Measurements from ENCODE around the gene LGALS9. TPM values are rescaled to one million over a fixed set of nuclear protein-coding genes. Genes with fewer than 3 reads are reported as not detected.

The LGALS9 gene
- total RNA-seq, 1 donor from 2014 or later, result 4.6 TPM

GRCh38 chr17:27603880-27604794 lies 26.9 kb upstream of the LGALS9 start:
- no peak for DNase-seq (ENCODE audit: low spot score in 2 of 2, unreplicated experiment in 2 of 2)
- Mint-ChIP-seq H3K27me3 (ENCODE audit: low read depth) (no peaks in the 10 kb centered on the region), H3K36me3 (peaks cover 11% of the 10 kb centered on the region), H3K27ac (no peak overlapping the region), H3K9me3 (no peaks in the 10 kb centered on the region), H3K4me3 (no peak overlapping the region), H3K4me1 (peaks cover 2% of the 10 kb centered on the region)
- TF ChIP-seq, protein P1, sequence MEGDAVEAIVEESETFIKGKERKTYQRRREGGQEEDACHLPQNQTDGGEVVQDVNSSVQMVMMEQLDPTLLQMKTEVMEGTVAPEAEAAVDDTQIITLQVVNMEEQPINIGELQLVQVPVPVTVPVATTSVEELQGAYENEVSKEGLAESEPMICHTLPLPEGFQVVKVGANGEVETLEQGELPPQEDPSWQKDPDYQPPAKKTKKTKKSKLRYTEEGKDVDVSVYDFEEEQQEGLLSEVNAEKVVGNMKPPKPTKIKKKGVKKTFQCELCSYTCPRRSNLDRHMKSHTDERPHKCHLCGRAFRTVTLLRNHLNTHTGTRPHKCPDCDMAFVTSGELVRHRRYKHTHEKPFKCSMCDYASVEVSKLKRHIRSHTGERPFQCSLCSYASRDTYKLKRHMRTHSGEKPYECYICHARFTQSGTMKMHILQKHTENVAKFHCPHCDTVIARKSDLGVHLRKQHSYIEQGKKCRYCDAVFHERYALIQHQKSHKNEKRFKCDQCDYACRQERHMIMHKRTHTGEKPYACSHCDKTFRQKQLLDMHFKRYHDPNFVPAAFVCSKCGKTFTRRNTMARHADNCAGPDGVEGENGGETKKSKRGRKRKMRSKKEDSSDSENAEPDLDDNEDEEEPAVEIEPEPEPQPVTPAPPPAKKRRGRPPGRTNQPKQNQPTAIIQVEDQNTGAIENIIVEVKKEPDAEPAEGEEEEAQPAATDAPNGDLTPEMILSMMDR (IDR thresholded peaks at IDR 0.05; ENCODE audit: unreplicated experiment), result no peak

- peaks cover 11% of the 10 kb centered on the region for H3K36me3 Mint-ChIP-seq
- H3K4me1 Mint-ChIP-seq, result no peaks in the 10 kb centered on the region
- H3K27ac Mint-ChIP-seq, result no peak overlapping the region
- TF ChIP-seq, protein P1 (IDR thresholded peaks at IDR 0.05; ENCODE audit: unreplicated experiment), result no peak
- H3K4me3 Mint-ChIP-seq, result no peak overlapping the region
- no peaks in the 10 kb centered on the region for H3K27me3 Mint-ChIP-seq (ENCODE audit: low read depth)
- no peak for DNase-seq (ENCODE audit: low spot score in 2 of 2, unreplicated experiment in 2 of 2)
- H3K9me3 Mint-ChIP-seq, result no peaks in the 10 kb centered on the region
Measured at GRCh38 chr17:27605409-27605808, 25.6 kb upstream of the LGALS9 start.

GRCh38 chr17:27607521-27608091 lies 23.4 kb upstream of the LGALS9 start:
- no peaks in the 10 kb centered on the region for H3K4me1 Mint-ChIP-seq
- TF ChIP-seq, protein P1 (IDR thresholded peaks at IDR 0.05; ENCODE audit: unreplicated experiment), result no peak
- no peak overlapping the region for H3K4me3 Mint-ChIP-seq
- H3K36me3 Mint-ChIP-seq, result peaks cover 11% of the 10 kb centered on the region
- H3K27ac Mint-ChIP-seq, result no peak overlapping the region
- no peaks in the 10 kb centered on the region for H3K27me3 Mint-ChIP-seq (ENCODE audit: low read depth)
- DNase-seq (ENCODE audit: low spot score in 2 of 2, unreplicated experiment in 2 of 2), result no peak
- no peaks in the 10 kb centered on the region for H3K9me3 Mint-ChIP-seq

DNA sequence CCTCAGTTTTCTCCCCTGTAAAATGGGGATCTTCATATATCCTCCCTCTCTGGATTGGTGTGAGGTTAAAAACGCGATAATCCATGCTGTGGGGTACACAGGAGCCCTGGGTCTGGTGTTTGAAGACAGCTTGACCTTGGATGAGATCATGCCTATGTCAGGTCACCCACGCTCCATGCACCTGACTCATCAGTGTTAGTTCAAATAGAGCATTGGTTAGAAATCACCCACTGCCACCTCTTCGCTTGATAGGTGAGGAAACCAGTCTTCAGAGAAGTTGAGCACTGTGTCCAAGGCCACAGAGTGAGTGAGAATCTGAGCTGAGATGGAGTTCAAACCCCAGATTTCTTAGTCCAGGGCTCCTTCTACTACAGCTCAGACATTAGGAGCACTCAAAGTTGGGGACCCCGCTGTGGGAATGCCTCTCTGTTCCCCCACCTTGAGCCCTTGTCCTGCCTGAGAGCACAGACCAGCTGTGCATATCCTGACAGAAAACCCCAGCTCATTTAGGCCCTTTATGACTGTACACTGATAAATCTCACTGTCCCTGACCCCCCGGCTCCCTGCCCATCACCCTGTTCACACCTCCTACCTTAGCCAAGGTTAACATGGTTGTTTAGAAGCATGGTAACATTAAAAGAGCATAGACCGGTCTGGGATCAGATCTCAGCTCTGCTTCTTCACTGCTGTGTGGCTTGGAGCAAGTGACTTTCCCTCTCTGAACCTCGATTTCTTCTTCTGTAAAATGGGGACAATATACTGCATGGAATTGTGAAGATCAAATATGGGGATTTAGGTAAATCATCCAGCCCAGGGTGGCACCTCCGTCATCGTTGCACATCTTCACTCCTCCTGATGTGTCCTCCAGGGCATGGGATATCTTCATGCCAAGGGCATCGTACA lies 22.4 kb upstream of the LGALS9 start:
- Mint-ChIP-seq H3K9me3 (no peaks in the 10 kb centered on the region), H3K4me3 (no peak overlapping the region), H3K27ac (no peak overlapping the region), H3K4me1 (no peaks in the 10 kb centered on the region), H3K27me3 (ENCODE audit: low read depth) (no peaks in the 10 kb centered on the region), H3K36me3 (peaks cover 13% of the 10 kb centered on the region)
- no peak for DNase-seq (ENCODE audit: low spot score in 2 of 2, unreplicated experiment in 2 of 2)
- TF ChIP-seq, protein P1 (IDR thresholded peaks at IDR 0.05; ENCODE audit: unreplicated experiment), result no peak

- no peaks in the 10 kb centered on the region for H3K9me3 Mint-ChIP-seq
- DNase-seq (ENCODE audit: low spot score in 2 of 2, unreplicated experiment in 2 of 2), result no peak
- TF ChIP-seq, protein P1 (IDR thresholded peaks at IDR 0.05; ENCODE audit: unreplicated experiment), result peak; percentile 19
- H3K27ac Mint-ChIP-seq, result no peak overlapping the region
- no peaks in the 10 kb centered on the region for H3K4me1 Mint-ChIP-seq
- no peaks in the 10 kb centered on the region for H3K27me3 Mint-ChIP-seq (ENCODE audit: low read depth)
- H3K36me3 Mint-ChIP-seq, result peaks cover 16% of the 10 kb centered on the region
- no peak overlapping the region for H3K4me3 Mint-ChIP-seq
Measured at GRCh38 chr17:27609611-27610303, 21.2 kb upstream of the LGALS9 start.

Measured in mesothelial cell of epicardium (in vitro differentiated cells).